ENCODE data around the gene UFD1. TPM values are rescaled to one million over a fixed set of nuclear protein-coding genes. Genes with fewer than 3 reads are reported as not detected.
A peak's percentile ranks its signal among the peaks of the same experiment; 100 is the strongest.

Gene UFD1
- total RNA-seq, 1 experiment from 2014 or later, result 115 TPM

GRCh38 chr22:19516378-19517170 is 37.6 kb upstream of the UFD1 start:
- no peak for DNase-seq (ENCODE audit: low read depth)

GRCh38 chr22:19515654-19516377 is 36.8 kb upstream of the UFD1 start:
- DNase-seq (ENCODE audit: low read depth), result no peak

- peak; percentile 9 for DNase-seq (ENCODE audit: low read depth)
Observed at GRCh38 chr22:19514831-19515565, 36.0 kb upstream of the UFD1 start.

- no peak for DNase-seq (ENCODE audit: low read depth)
Observed at GRCh38 chr22:19513823-19514222, 34.8 kb upstream of the UFD1 start.

GRCh38 chr22:19510919-19511341 is 31.9 kb upstream of the UFD1 start:
- DNase-seq (ENCODE audit: low read depth), result no peak

- no peak for DNase-seq (ENCODE audit: low read depth)
Observed at GRCh38 chr22:19509923-19510322, 30.9 kb upstream of the UFD1 start.

GRCh38 chr22:19509191-19509590 is 30.2 kb upstream of the UFD1 start:
- DNase-seq (ENCODE audit: low read depth), result no peak

GRCh38 chr22:19508024-19508776 is 29.2 kb upstream of the UFD1 start:
- DNase-seq (ENCODE audit: low read depth), result no peak

- DNase-seq (ENCODE audit: low read depth), result no peak
Observed at GRCh38 chr22:19507534-19507861, 28.5 kb upstream of the UFD1 start.

- DNase-seq (ENCODE audit: low read depth), result no peak
Observed at GRCh38 chr22:19506212-19506611, 27.2 kb upstream of the UFD1 start.

GRCh38 chr22:19505735-19506126 is 26.7 kb upstream of the UFD1 start:
- no peak for DNase-seq (ENCODE audit: low read depth)

- DNase-seq (ENCODE audit: low read depth), result no peak
Observed at GRCh38 chr22:19504900-19505734, 26.1 kb upstream of the UFD1 start.

- DNase-seq (ENCODE audit: low read depth), result no peak
Observed at GRCh38 chr22:19503869-19504268, 24.9 kb upstream of the UFD1 start.

GRCh38 chr22:19503367-19503766 is 24.4 kb upstream of the UFD1 start:
- no peak for DNase-seq (ENCODE audit: low read depth)

GRCh38 chr22:19501897-19502447 is 23.0 kb upstream of the UFD1 start:
- DNase-seq (ENCODE audit: low read depth), result no peak

GRCh38 chr22:19499880-19500242 is 20.9 kb upstream of the UFD1 start:
- no peak for DNase-seq (ENCODE audit: low read depth)

GRCh38 chr22:19499236-19499879 is 20.4 kb upstream of the UFD1 start:
- no peak for DNase-seq (ENCODE audit: low read depth)

GRCh38 chr22:19498866-19499190 is 19.8 kb upstream of the UFD1 start:
- no peak for DNase-seq (ENCODE audit: low read depth)

- DNase-seq (ENCODE audit: low read depth), result no peak
Observed at GRCh38 chr22:19498154-19498865, 19.3 kb upstream of the UFD1 start.

Measured in HT1080 (cell line).